Stimulated activated CD4-positive, alpha-beta T cell treated with anti-CD3 and anti-CD28 coated beads, Interleukin-12 subunit alpha, Interleukin-12 subunit beta, amount 100 ng/mL, for 24 hours (primary cell): Measurements from ENCODE around the gene GDI1.

Experiments
- DNase-seq, 2 experiments: peaks; one replicate each; pipeline ENCODE4 v3.0.0-alpha.2; 2020; ENCODE audit warnings: low read depth in 2 of 2

GDI1 gene

GRCh38 chrX:154437971-154438893, 1.3 kb downstream of the GDI1 start:
- DNase-seq: no peak

GRCh38 chrX:154439841-154440240, 2.9 kb downstream of the GDI1 start:
- no peak for DNase-seq

- DNase-seq: no peak
Measured at GRCh38 chrX:154440623-154441357, 3.8 kb downstream of the GDI1 start.

- DNase-seq: no peak
Measured at GRCh38 chrX:154441564-154441963, 4.6 kb downstream of the GDI1 start.

- DNase-seq: no peak
Measured at GRCh38 chrX:154441984-154442707, 5.2 kb downstream of the GDI1 start.

- no peak for DNase-seq
Measured at GRCh38 chrX:154443479-154443910, 6.5 kb downstream of the GDI1 start.

GRCh38 chrX:154443992-154444754, 7.2 kb downstream of the GDI1 start, which contains the start of gene FAM50A:
Gene FAM50A, plus strand, starts transcription at chrX:154444141. Its CDS starts 95 bp downstream, at chrX:154444236.
- peak; percentile 51 to 64 for DNase-seq

- DNase-seq: no peak
Measured at GRCh38 chrX:154444755-154445246, 7.8 kb downstream of the GDI1 start.

GRCh38 chrX:154445776-154446175, 8.8 kb downstream of the GDI1 start:
- DNase-seq: no peak

GRCh38 chrX:154446430-154446829, 9.5 kb downstream of the GDI1 start:
- no peak for DNase-seq

GRCh38 chrX:154448484-154448883, 11.5 kb downstream of the GDI1 start:
- DNase-seq: no peak

GRCh38 chrX:154449618-154450017, 12.7 kb downstream of the GDI1 start:
- DNase-seq: no peak

GRCh38 chrX:154450312-154450711, 13.4 kb downstream of the GDI1 start:
- DNase-seq: no peak

- no peak for DNase-seq
Measured at GRCh38 chrX:154452823-154453222, 15.9 kb downstream of the GDI1 start.

GRCh38 chrX:154457491-154458115, 20.6 kb downstream of the GDI1 start:
- DNase-seq: no peak

- DNase-seq: no peak
Measured at GRCh38 chrX:154458116-154458953, 21.4 kb downstream of the GDI1 start, which contains the start of gene PLXNA3. Gene PLXNA3, plus strand, starts transcription at chrX:154458281. Its CDS starts 1,903 bp downstream, at chrX:154460184.

- DNase-seq: no peak
Measured at GRCh38 chrX:154458954-154459778, 22.2 kb downstream of the GDI1 start.

- DNase-seq: no peak
Measured at GRCh38 chrX:154459832-154460231, 22.9 kb downstream of the GDI1 start.

- DNase-seq: no peak
Measured at GRCh38 chrX:154460326-154460725, 23.4 kb downstream of the GDI1 start.
